ENCODE data around the gene OSBP2.

Gene OSBP2

DNA sequence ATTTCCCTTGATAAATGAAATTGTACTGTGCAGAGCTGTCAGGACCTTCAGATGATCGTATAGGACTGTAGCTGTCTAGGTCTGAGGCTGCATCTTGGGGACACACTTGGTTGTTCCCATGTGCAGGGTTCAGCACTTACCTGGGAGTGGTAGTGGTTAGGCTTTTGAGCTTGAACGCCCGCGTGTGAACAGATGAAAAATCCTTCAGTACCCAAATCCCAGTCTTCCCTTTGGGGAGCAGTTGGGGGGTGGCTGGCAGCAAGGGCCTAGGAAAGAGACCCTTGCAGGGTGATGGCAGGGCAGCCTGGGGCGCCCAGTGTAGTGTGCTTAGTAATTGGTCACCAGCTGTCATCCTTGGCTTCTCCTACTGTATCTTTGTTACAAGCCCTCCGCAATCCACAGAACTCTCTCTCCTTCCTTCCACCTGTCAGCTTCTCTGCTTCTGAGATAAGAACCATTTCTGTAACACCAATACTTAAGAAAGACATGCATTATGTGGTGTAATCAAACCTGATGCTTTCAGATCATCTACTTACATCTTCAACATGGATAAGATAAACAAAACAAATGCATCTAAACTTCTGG is 209.3 kb downstream of the OSBP2 start:
- H3K4me2 ChIP-seq (ENCODE audit: low read length) = no peak overlapping the region
- no peak overlapping the region for H3K9ac ChIP-seq (ENCODE audit: low read length)
- no peaks in the 10 kb centered on the region for H3K9me3 ChIP-seq (ENCODE audit: insufficient read depth, low read length)
- H3K4me1 ChIP-seq (ENCODE audit: low read length) = peaks cover 16% of the 10 kb centered on the region
- no peak for TF ChIP-seq CTCF (IDR thresholded peaks at IDR 0.05; ENCODE audit: low read depth, low read length)
- TF ChIP-seq EZH2phosphoT487 (IDR thresholded peaks at IDR 0.05; ENCODE audit: low read depth) = no peak
- no peak overlapping the region for H2AFZ ChIP-seq (ENCODE audit: low read depth, low read length)
- no peak overlapping the region for H3K27ac ChIP-seq (ENCODE audit: low read length)
- H3K4me3 ChIP-seq (ENCODE audit: low read length) = no peak overlapping the region
- no peaks in the 10 kb centered on the region for H3K79me2 ChIP-seq (ENCODE audit: low read length)
- H3K36me3 ChIP-seq (replicated peaks; ENCODE audit: low read depth, low read length) = no peaks in the 10 kb centered on the region
- no peaks in the 10 kb centered on the region for H3K27me3 ChIP-seq (ENCODE audit: low read depth, low read length)
- no peaks in the 10 kb centered on the region for H4K20me1 ChIP-seq (ENCODE audit: insufficient read depth, low read length)

- H3K4me3 ChIP-seq (ENCODE audit: low read length) = no peak overlapping the region
- H3K4me1 ChIP-seq (ENCODE audit: low read length) = peaks cover 16% of the 10 kb centered on the region
- H3K27ac ChIP-seq (ENCODE audit: low read length) = no peak overlapping the region
- H3K9ac ChIP-seq (ENCODE audit: low read length) = no peak overlapping the region
- H3K4me2 ChIP-seq (ENCODE audit: low read length) = no peak overlapping the region
- H2AFZ ChIP-seq (ENCODE audit: low read depth, low read length) = no peak overlapping the region
- no peaks in the 10 kb centered on the region for H3K36me3 ChIP-seq (replicated peaks; ENCODE audit: low read depth, low read length)
- H3K27me3 ChIP-seq (ENCODE audit: low read depth, low read length) = no peaks in the 10 kb centered on the region
- H3K79me2 ChIP-seq (ENCODE audit: low read length) = no peaks in the 10 kb centered on the region
- no peaks in the 10 kb centered on the region for H3K9me3 ChIP-seq (ENCODE audit: insufficient read depth, low read length)
- H4K20me1 ChIP-seq (ENCODE audit: insufficient read depth, low read length) = no peaks in the 10 kb centered on the region
- TF ChIP-seq EZH2phosphoT487 (IDR thresholded peaks at IDR 0.05; ENCODE audit: low read depth) = no peak
- no peak for TF ChIP-seq CTCF (IDR thresholded peaks at IDR 0.05; ENCODE audit: low read depth, low read length)
Observed at GRCh38 chr22:30905696-30906341, 211.1 kb downstream of the OSBP2 start.

GRCh38 chr22:30906411-30906810 is 211.7 kb downstream of the OSBP2 start:
- Histone ChIP-seq H3K9me3 (ENCODE audit: insufficient read depth, low read length) (no peaks in the 10 kb centered on the region), H3K9ac (ENCODE audit: low read length) (no peak overlapping the region), H3K4me3 (ENCODE audit: low read length) (no peak overlapping the region), H2AFZ (ENCODE audit: low read depth, low read length) (no peak overlapping the region), H3K79me2 (ENCODE audit: low read length) (no peaks in the 10 kb centered on the region), H3K36me3 (replicated peaks; ENCODE audit: low read depth, low read length) (no peaks in the 10 kb centered on the region), H3K27me3 (ENCODE audit: low read depth, low read length) (no peaks in the 10 kb centered on the region), H3K4me2 (ENCODE audit: low read length) (no peak overlapping the region), H4K20me1 (ENCODE audit: insufficient read depth, low read length) (no peaks in the 10 kb centered on the region), H3K4me1 (ENCODE audit: low read length) (peaks cover 16% of the 10 kb centered on the region), H3K27ac (ENCODE audit: low read length) (no peak overlapping the region)
- TF ChIP-seq CTCF (IDR thresholded peaks at IDR 0.05; ENCODE audit: low read depth, low read length) (no peak), EZH2phosphoT487 (IDR thresholded peaks at IDR 0.05; ENCODE audit: low read depth) (no peak)

DNA sequence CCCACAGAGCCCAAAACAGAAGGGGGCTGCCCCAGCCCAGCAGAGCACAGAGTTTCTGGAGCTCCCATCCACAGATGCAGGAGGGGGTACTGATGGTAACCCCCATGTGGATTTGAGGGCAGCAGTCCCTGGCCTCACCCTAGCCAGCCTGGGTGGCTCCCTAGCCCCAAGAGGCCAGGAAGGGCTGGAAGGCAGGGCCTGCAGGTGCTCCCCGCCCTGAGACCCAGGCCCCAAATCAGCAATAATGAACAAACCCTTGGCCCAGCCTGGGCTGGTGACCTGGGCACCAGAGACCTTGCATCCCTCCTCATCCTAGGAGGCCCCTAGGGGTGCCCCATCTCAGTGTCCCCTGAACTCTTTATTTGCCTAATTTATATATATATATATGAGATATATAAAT is 212.3 kb downstream of the OSBP2 start:
- Histone ChIP-seq H4K20me1 (ENCODE audit: insufficient read depth, low read length) (no peaks in the 10 kb centered on the region), H3K9ac (ENCODE audit: low read length) (no peak overlapping the region), H3K4me2 (ENCODE audit: low read length) (no peak overlapping the region), H3K79me2 (ENCODE audit: low read length) (no peaks in the 10 kb centered on the region), H3K9me3 (ENCODE audit: insufficient read depth, low read length) (no peaks in the 10 kb centered on the region), H2AFZ (ENCODE audit: low read depth, low read length) (no peak overlapping the region), H3K27me3 (ENCODE audit: low read depth, low read length) (no peaks in the 10 kb centered on the region), H3K4me3 (ENCODE audit: low read length) (no peak overlapping the region), H3K4me1 (ENCODE audit: low read length) (peaks cover 16% of the 10 kb centered on the region), H3K36me3 (replicated peaks; ENCODE audit: low read depth, low read length) (no peaks in the 10 kb centered on the region), H3K27ac (ENCODE audit: low read length) (no peak overlapping the region)
- TF ChIP-seq CTCF (IDR thresholded peaks at IDR 0.05; ENCODE audit: low read depth, low read length) (no peak), EZH2phosphoT487 (IDR thresholded peaks at IDR 0.05; ENCODE audit: low read depth) (no peak)

All from OCI-LY3 (cell line).